DOHH2 (cell line): ENCODE results near the gene LTC4S.

Experiments used
- CTCF ChIP-seq: fragments of 200-600 bp; sonication (generic); IDR thresholded peaks from one replicate; pipeline ENCODE4 v1.5.1; 2014; ENCODE audit warnings: antibody characterized with exemption, mild to moderate bottlenecking, low read depth, low read length; ENCODE audit not compliant: poor library complexity, severe bottlenecking
- EZH2phosphoT487 ChIP-seq: fragments of 200-600 bp; sonication (generic); IDR thresholded peaks from 2 replicates; pipeline ENCODE4 v1.6.1; 2017; ENCODE audit warnings: borderline replicate concordance, mild to moderate bottlenecking, antibody characterized with exemption, low read length, moderate library complexity, mixed read lengths

GRCh38 chr5:179832039-179832745 lies 38.4 kb downstream of the LTC4S start:
- TF ChIP-seq CTCF (no peak), EZH2phosphoT487 (no peak)
